Retinal pigment epithelial cell (primary cell): ENCODE results near the gene FAM181A.
A peak's percentile ranks its signal among the peaks of the same experiment; 100 is the strongest.

Source experiments
- DNase-seq: peaks from one replicate; pipeline ENCODE4 v3.0.0-alpha.2; 2010; ENCODE audit warnings: low read depth
- H3K4me3 ChIP-seq: 2 replicates; pipeline ENCODE4 v1.5.1; 2011; ENCODE audit warnings: mild to moderate bottlenecking, low read length, control low read depth, moderate library complexity
- TF ChIP-seq, protein P1 (sequence below): conservative IDR thresholded peaks from 2 replicates; pipeline ENCODE4 v1.5.1; 2011; ENCODE audit warnings: low read depth, low read length, control low read depth, inconsistent platforms

FAM181A gene

DNA sequence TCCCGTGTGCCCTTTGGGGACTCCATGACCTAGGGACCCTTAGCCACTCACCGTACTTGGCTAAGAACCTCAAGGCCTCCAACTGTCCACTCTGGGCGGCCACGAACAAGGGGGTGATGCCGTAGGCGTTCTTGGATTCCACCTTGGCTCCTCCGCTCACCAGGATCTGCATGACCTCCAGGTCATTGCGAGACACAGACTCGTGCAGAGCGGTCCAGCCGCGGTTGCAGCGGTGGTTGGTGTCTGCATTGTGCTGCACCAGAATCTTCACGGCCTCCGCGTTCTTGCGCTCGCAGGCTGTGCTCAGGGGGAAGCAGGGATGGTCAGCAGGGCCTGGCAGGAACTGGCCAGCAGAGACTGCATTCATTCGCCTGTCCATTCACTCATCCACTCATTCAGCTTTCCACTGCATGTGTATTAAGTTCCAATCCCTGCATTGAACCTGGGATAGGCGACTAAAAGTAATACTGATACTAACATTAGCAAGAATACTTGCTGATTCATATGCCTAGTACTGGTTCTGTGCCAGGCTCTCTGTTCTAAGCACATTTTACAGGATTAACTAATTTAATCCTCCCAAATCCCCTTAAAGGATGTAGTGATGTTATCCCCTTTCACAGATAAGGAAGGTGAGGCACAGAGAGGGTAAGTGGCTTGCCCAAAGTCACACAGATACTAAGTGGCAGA lies 23.9 kb downstream of the FAM181A start:
- peak; percentile 64 for DNase-seq
- H3K4me3 ChIP-seq: no peak overlapping the region
- TF ChIP-seq, protein P1, sequence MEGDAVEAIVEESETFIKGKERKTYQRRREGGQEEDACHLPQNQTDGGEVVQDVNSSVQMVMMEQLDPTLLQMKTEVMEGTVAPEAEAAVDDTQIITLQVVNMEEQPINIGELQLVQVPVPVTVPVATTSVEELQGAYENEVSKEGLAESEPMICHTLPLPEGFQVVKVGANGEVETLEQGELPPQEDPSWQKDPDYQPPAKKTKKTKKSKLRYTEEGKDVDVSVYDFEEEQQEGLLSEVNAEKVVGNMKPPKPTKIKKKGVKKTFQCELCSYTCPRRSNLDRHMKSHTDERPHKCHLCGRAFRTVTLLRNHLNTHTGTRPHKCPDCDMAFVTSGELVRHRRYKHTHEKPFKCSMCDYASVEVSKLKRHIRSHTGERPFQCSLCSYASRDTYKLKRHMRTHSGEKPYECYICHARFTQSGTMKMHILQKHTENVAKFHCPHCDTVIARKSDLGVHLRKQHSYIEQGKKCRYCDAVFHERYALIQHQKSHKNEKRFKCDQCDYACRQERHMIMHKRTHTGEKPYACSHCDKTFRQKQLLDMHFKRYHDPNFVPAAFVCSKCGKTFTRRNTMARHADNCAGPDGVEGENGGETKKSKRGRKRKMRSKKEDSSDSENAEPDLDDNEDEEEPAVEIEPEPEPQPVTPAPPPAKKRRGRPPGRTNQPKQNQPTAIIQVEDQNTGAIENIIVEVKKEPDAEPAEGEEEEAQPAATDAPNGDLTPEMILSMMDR: no peak

DNA sequence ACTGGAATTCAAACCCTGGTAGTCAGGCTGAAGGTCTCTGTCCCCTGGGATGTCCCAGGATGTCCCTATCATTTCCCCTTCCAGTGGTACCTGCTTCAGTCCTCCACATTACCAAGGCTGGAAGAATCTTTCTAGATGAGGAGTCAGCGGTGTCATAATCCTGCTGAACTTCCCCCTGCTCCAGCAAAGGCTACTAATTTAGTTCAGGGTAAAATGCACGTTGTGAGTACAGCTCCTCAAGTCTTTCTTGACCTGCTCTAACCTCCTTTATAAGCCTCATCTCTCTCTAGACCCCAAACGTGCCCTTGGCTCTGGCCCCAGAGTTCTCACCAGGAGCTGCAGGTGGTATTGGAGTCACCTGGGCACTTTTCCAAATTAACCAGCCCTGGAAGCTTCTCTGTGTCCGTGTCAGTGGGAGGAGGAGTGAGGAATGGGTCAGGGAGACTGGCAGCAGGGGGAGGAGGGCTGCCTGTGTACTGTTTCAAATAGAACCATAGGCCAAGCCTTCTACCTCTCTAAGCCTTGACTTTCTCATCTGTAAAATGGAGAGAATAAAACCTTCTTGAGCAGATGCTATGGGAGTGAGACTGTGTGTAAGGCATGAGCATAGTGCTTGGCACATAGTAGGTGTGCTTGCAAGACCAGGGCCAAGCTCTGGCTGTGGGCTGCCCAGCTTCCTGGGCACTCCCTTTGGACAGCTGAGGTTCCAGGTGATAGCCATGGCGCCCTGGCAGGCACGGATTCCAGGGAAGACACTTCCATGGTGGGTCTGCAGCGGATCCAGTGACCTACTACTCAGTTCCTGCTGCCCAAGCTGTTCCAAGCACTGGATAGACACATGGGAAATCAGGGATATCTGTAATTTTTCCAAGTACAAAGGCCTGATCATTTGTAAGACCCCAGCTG lies 24.7 kb downstream of the FAM181A start:
- DNase-seq: no peak
- no peak overlapping the region for H3K4me3 ChIP-seq
- TF ChIP-seq, protein P1: no peak

DNA sequence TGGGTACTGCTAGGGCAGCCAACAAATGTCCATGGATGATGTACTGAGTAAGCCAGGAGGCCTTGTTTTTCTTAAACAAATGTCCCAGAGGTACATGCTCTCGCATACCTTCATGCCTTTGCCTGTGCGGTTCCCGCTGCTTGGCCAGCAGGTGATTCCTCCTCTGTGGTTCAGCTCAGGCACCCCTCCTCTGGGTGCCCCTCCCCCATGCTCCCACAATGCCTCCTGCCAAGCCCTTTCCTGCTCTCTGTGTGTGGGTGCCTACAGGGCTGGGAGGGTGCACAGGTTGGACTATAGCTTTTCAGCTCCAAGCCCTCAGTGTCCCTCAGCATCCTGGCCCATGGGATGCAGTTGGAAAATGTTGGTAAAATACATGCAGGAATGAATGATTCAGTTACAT lies 25.7 kb downstream of the FAM181A start:
- TF ChIP-seq, protein P1: no peak
- DNase-seq: no peak
- H3K4me3 ChIP-seq: no peak overlapping the region

DNA sequence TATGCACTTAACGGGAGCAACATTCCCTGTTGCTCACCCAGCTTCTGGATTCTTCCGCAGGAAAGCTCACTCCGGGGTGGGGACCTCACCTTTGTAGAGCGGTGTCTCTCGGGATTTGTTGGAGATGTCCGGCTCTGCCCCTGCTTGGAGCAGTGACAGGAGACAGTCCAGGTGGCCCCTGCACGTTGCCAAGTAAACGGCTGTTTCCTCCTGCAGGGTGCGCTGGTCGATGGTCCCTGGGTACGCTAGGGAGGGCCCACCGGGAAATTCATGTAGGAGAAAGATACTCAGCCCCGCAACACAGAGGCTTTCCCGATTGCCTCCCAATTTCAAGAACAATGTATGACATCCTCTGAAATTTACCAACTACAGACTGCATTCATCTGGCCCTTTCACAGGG lies 26.1 kb downstream of the FAM181A start:
- H3K4me3 ChIP-seq: no peak overlapping the region
- TF ChIP-seq, protein P1: peak; percentile 12
- DNase-seq: no peak

DNA sequence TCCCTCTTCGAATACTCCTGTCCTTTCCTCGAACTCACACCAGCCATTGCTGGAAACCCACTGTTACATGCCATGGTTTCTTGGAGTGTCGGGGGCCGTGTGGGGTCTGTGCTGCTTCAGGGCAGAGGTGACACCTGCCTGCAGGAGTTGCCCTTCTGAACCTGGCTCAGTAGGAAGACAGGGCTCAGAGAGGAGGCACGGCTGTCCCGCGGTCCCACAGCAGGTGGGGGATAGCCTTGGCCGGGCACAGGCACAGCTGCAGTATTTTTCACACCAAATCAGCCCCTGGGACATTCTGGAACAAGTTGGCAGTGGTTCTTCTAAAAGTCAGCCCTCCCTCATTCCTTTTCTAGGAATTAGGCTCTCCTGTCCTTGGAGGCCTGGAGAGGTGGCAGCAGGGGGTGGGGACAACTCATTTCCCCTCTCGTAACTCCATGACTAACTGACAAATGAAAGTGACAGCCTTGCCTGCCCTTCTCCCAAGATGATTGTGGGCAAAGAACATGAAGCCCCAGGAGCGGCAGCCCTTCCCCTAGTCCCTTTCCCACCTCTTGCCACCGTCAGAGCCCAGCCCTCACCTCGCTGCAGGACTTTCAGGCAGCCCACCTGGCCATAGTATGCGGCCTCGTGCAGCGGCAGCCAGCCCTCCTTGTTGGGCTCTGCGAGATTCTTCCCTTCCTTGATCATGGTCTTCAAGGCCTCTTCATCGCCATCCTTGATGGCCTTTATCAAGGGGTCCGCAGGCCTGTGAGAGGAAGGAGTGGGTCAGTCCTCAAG lies 26.8 kb downstream of the FAM181A start:
- TF ChIP-seq, protein P1: no peak
- no peak for DNase-seq
- no peak overlapping the region for H3K4me3 ChIP-seq

DNA sequence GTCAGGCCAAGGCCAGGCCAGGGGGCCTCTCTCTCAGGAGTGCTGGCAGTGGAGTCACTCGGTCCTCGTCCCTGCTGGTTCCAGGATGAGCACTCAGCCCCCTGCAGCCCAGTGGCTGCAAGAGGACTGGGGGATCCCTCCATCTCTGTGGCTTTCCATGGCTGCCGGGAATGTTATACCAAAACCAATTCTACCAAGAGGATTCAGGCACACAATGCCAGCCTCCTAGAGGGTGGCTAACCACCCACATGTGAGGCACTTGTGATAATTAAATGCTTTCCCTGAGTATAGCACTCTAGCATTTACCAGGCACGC lies 27.3 kb downstream of the FAM181A start:
- H3K4me3 ChIP-seq: no peak overlapping the region
- no peak for DNase-seq
- TF ChIP-seq, protein P1: no peak
